ENCODE results near the gene NEDD4L.

NEDD4L gene

GRCh38 chr18:58230438-58231179, 186.6 kb downstream of the NEDD4L start:
- H3K4me3 ChIP-seq, result no peak overlapping the region
- H3K27me3 ChIP-seq, result no peaks in the 10 kb centered on the region
- no peaks in the 10 kb centered on the region for H4K20me1 ChIP-seq
- no peaks in the 10 kb centered on the region for H3K36me3 ChIP-seq
- H3K27ac ChIP-seq, result no peak overlapping the region
- H3K9me3 ChIP-seq, result peaks cover 11% of the 10 kb centered on the region; the same call in 1 of the 2 replicates
- TF ChIP-seq Cebpa-rat (IDR thresholded peaks at IDR 0.05), result no peak
- peaks cover 9% of the 10 kb centered on the region for H3K4me1 ChIP-seq
- H3K9ac ChIP-seq, result no peak overlapping the region
- H3K4me2 ChIP-seq, result no peak overlapping the region

DNA sequence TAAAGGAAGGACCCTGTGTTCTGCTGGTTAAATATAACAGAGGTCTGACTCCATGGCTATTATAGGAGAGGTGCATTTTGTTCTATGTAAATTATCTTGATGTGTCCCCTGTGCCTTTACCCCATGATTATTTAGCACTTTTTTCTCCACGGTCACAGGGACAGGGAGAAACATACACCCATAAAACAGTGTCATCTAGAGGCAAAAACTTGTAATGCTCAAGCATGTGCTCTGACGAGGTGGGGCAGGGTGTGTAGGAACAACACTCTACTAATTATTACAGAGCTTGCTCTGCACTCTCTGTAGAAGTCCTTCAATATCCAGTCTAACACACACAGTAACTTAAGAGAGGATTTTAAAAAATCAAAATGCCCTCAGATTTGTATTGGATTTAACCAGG, 187.9 kb downstream of the NEDD4L start:
- Histone ChIP-seq H3K9ac (no peak overlapping the region), H4K20me1 (no peaks in the 10 kb centered on the region), H3K36me3 (no peaks in the 10 kb centered on the region), H3K4me2 (no peak overlapping the region), H3K27ac (no peak overlapping the region), H3K4me1 (no peaks in the 10 kb centered on the region), H3K9me3 (peaks cover 11% of the 10 kb centered on the region; the same call in 1 of the 2 replicates), H3K4me3 (no peak overlapping the region), H3K27me3 (no peaks in the 10 kb centered on the region)
- TF ChIP-seq Cebpa-rat (IDR thresholded peaks at IDR 0.05), result no peak

DNA sequence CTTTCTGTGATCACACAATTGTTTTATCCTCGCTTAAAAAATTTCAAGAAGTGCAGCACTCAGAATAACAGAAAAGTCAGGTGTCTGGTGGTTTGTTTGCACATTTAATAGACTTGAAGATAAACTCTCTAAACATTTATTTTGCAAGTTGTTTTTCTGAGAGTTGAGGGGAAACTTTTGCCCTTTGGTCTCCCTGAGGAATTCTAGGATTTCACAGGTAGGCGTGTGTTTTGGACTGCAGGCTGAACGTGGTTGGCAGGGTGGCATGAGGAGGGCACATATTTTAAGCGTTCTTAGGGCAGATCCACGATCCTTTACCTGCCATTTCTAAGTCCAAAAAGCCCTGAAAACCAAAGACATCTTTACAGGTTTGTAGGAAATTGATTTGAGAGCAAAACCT, 188.6 kb downstream of the NEDD4L start:
- peaks cover 11% of the 10 kb centered on the region; the same call in 1 of the 2 replicates for H3K9me3 ChIP-seq
- H3K27me3 ChIP-seq, result no peaks in the 10 kb centered on the region
- H3K4me3 ChIP-seq, result no peak overlapping the region
- H4K20me1 ChIP-seq, result no peaks in the 10 kb centered on the region
- no peak overlapping the region for H3K4me2 ChIP-seq
- H3K4me1 ChIP-seq, result no peaks in the 10 kb centered on the region
- H3K36me3 ChIP-seq, result no peaks in the 10 kb centered on the region
- no peak for TF ChIP-seq Cebpa-rat (IDR thresholded peaks at IDR 0.05)
- no peak overlapping the region for H3K9ac ChIP-seq
- H3K27ac ChIP-seq, result no peak overlapping the region

- H3K4me3 ChIP-seq, result no peak overlapping the region
- no peak for TF ChIP-seq Cebpa-rat (IDR thresholded peaks at IDR 0.05)
- H3K27ac ChIP-seq, result no peak overlapping the region
- H3K36me3 ChIP-seq, result no peaks in the 10 kb centered on the region
- H3K9ac ChIP-seq, result no peak overlapping the region
- no peaks in the 10 kb centered on the region for H4K20me1 ChIP-seq
- no peak overlapping the region for H3K4me2 ChIP-seq
- H3K9me3 ChIP-seq, result peaks cover 11% of the 10 kb centered on the region; the same call in 1 of the 2 replicates
- no peaks in the 10 kb centered on the region for H3K4me1 ChIP-seq
- no peaks in the 10 kb centered on the region for H3K27me3 ChIP-seq
These were observed 190.3 kb downstream of the NEDD4L start for GRCh38 chr18:58234359-58234741.

DNA sequence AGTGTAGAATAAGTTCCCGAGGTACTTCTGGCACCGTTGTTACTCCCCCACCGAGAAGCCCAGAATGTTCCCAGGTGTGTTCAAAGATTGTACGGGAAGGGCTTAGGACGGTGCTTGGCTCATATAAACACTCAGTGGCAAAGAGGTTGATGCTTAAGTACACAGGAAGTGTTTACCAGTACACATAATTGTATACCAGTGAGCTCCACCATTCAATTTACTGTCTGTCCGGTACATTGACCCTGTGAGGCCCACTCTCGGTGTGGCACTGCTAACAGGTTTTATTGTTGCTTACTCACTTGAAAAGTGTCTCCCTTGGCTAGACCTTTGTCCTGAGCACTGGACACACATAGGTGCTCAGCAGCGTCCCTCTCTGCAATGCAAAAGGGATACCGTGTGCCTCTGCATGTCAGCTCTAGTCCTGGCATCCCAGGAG, 191.0 kb downstream of the NEDD4L start:
- TF ChIP-seq Cebpa-rat (IDR thresholded peaks at IDR 0.05), result no peak
- Histone ChIP-seq H3K36me3 (no peaks in the 10 kb centered on the region), H3K9me3 (peaks cover 11% of the 10 kb centered on the region; the same call in 1 of the 2 replicates), H3K4me1 (no peaks in the 10 kb centered on the region), H3K27ac (no peak overlapping the region), H4K20me1 (no peaks in the 10 kb centered on the region), H3K4me3 (no peak overlapping the region), H3K4me2 (no peak overlapping the region), H3K27me3 (no peaks in the 10 kb centered on the region), H3K9ac (no peak overlapping the region)

DNA sequence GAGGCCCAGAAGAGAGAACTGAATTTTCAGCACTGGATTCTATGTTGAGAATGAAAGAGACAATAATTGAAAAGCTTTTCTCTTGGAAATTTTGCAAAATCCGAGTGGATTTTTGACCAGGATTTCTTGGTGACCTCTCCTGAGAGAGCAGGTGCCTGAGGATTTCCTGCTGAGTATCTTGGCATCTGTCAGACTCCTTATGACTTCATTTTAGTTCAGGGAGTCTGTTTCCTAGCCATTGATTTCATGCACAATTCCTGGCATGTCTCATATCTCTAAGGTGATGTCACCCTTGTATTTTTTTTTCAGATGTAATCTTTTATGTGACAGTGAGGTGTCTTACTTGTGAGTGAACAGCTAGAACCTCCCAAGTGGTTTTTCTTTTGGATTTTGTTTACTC, 195.9 kb downstream of the NEDD4L start:
- Histone ChIP-seq H4K20me1 (no peaks in the 10 kb centered on the region), H3K27ac (no peak overlapping the region)
- no peak for TF ChIP-seq Cebpa-rat (IDR thresholded peaks at IDR 0.05)

GRCh38 chr18:58241026-58241679, 197.1 kb downstream of the NEDD4L start:
- H3K4me2 ChIP-seq, result no peak overlapping the region
- H3K36me3 ChIP-seq, result no peaks in the 10 kb centered on the region
- TF ChIP-seq Cebpa-rat (IDR thresholded peaks at IDR 0.05), result no peak
- H3K9ac ChIP-seq, result no peak overlapping the region
- no peaks in the 10 kb centered on the region for H3K27me3 ChIP-seq
- H3K4me1 ChIP-seq, result 0 out of 2 replicates have a peak, but pooled peaks cover 7% of the 10 kb centered on the region
- H3K9me3 ChIP-seq, result no peaks in the 10 kb centered on the region
- H3K27ac ChIP-seq, result no peak overlapping the region
- no peak overlapping the region for H3K4me3 ChIP-seq
- H4K20me1 ChIP-seq, result no peaks in the 10 kb centered on the region

More for the DNA sequence above, 195.9 kb downstream of the NEDD4L start:
- Histone ChIP-seq H3K27me3 (no peaks in the 10 kb centered on the region), H3K4me2 (no peak overlapping the region), H3K36me3 (no peaks in the 10 kb centered on the region), H3K4me3 (no peak overlapping the region), H3K9me3 (no peaks in the 10 kb centered on the region), H3K9ac (no peak overlapping the region), H3K4me1 (0 out of 2 replicates have a peak, but pooled peaks cover 7% of the 10 kb centered on the region)

DNA sequence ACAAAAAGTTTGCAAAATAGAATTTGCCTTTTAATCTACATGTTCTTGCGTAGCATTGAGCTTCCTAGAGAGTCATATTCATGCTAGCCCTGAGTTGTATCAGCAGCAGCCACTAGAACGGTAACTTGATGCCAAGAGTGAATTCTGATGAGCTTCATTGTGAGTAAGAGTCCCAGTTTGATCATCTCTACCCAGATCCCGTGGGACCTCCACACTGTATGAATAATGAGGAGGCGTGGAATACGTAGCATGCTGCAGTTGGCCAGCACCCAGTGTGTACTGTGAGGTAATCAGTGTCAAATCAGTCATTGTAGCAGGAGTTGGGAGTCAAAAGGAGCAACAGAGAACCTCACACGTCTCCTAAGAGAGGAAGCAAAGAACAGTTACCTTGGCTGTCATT, 197.9 kb downstream of the NEDD4L start:
- Histone ChIP-seq H3K4me1 (0 out of 2 replicates have a peak, but pooled peaks cover 7% of the 10 kb centered on the region), H4K20me1 (no peaks in the 10 kb centered on the region), H3K4me2 (no peak overlapping the region), H3K9ac (no peak overlapping the region), H3K9me3 (no peaks in the 10 kb centered on the region), H3K36me3 (no peaks in the 10 kb centered on the region), H3K4me3 (no peak overlapping the region), H3K27me3 (no peaks in the 10 kb centered on the region), H3K27ac (no peak overlapping the region)
- TF ChIP-seq Cebpa-rat (IDR thresholded peaks at IDR 0.05), result no peak

- no peaks in the 10 kb centered on the region for H3K9me3 ChIP-seq
- TF ChIP-seq Cebpa-rat (IDR thresholded peaks at IDR 0.05), result no peak
- no peaks in the 10 kb centered on the region for H3K27me3 ChIP-seq
- H3K36me3 ChIP-seq, result no peaks in the 10 kb centered on the region
- H3K4me2 ChIP-seq, result no peak overlapping the region
- no peak overlapping the region for H3K4me3 ChIP-seq
- no peak overlapping the region for H3K9ac ChIP-seq
- no peaks in the 10 kb centered on the region for H4K20me1 ChIP-seq
- H3K27ac ChIP-seq, result no peak overlapping the region
- H3K4me1 ChIP-seq, result 0 out of 2 replicates have a peak, but pooled peaks cover 7% of the 10 kb centered on the region
These were observed 198.4 kb downstream of the NEDD4L start for GRCh38 chr18:58242435-58242834.

GRCh38 chr18:58242968-58243367, 198.9 kb downstream of the NEDD4L start:
- Histone ChIP-seq H3K27me3 (no peaks in the 10 kb centered on the region), H4K20me1 (no peaks in the 10 kb centered on the region), H3K27ac (no peak overlapping the region), H3K36me3 (no peaks in the 10 kb centered on the region), H3K9ac (no peak overlapping the region), H3K9me3 (no peaks in the 10 kb centered on the region), H3K4me2 (no peak overlapping the region), H3K4me1 (0 out of 2 replicates have a peak, but pooled peaks cover 7% of the 10 kb centered on the region), H3K4me3 (no peak overlapping the region)
- TF ChIP-seq Cebpa-rat (IDR thresholded peaks at IDR 0.05), result no peak

Data from BLaER1 (cell line).